Memory B cell (primary cell): ENCODE results near the gene KIAA0753.
"Not testable (repeated sequence)": the region's sequence is repeated elsewhere in the genome, so short reads cannot be mapped to it uniquely, and the experiment has no call there.

Experiments
- ATAC-seq: fragments of 150-1000 bp; cut with Tn5 transposase; 2 replicates; pipeline ENCODE4 v1.10.0; 2021; ENCODE audit warnings: low read depth, mild to moderate bottlenecking, moderate library complexity
- DNase-seq, 2 donors: peaks; one replicate each; pipeline ENCODE4 v3.0.0; 2022; ENCODE audit warnings: low spot score in 2 of 2
- H3K27ac Mint-ChIP-seq: one replicate; pipeline ENCODE4 v1.8.0; 2022; ENCODE audit warnings: mild to moderate bottlenecking, moderate library complexity, mixed read lengths
- H3K27me3 Mint-ChIP-seq: one replicate; pipeline ENCODE4 v1.8.0; 2022; ENCODE audit warnings: mixed read lengths
- H3K36me3 Mint-ChIP-seq: one replicate; pipeline ENCODE4 v1.8.0; 2022; ENCODE audit warnings: mild to moderate bottlenecking, mixed read lengths
- H3K4me1 Mint-ChIP-seq: one replicate; pipeline ENCODE4 v1.8.0; 2022; ENCODE audit warnings: mixed read lengths
- H3K4me3 Mint-ChIP-seq: one replicate; pipeline ENCODE4 v1.8.0; 2022; ENCODE audit warnings: mild to moderate bottlenecking, moderate library complexity, mixed read lengths
- H3K9me3 Mint-ChIP-seq: one replicate; pipeline ENCODE4 v1.8.0; 2022; ENCODE audit warnings: mixed read lengths

Gene KIAA0753

DNA sequence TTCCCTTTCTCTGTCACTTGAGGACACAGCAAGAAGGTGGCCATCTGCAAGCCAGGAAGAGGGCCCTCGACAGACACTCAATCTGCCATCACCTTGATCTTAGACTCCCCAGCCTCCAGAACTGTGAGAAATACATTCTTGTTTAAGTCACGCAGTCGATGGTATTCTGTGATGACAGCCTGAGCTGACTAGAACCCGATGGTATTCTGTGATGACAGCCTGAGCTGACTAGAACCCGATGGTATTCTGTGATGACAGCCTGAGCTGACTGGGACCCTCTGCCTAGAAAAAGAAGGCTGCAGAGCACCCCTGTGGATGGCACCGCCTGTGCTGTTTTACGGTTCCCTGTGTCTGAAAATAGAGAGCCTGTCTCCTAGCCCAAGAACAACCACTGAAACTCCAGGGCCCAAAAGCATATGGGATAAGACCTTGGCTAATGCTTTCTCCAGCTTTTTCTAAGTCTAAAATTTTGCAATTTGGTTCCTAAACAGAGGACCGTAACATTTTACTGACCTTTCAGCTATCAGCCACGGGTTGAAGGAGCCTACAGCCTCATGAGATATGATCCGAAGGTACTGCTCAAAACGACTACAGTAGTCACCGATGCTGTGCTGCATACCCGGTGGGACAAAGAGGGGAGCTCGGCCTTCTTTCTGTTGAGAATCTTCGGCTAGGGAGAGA is 51.1 kb downstream of the KIAA0753 start:
- Mint-ChIP-seq H3K4me1 (peaks cover 2% of the 10 kb centered on the region), H3K27ac (no peak overlapping the region), H3K36me3 (peaks cover 57% of the 10 kb centered on the region), H3K4me3 (no peak overlapping the region), H3K9me3 (peaks cover 6% of the 10 kb centered on the region), H3K27me3 (no peaks in the 10 kb centered on the region)
- DNase-seq (no peak), ATAC-seq (no peak)

GRCh38 chr17:6588165-6588564 is 52.3 kb downstream of the KIAA0753 start:
- no peak for ATAC-seq
- Mint-ChIP-seq H3K27ac (no peak overlapping the region), H3K9me3 (peaks cover 9% of the 10 kb centered on the region), H3K27me3 (no peaks in the 10 kb centered on the region), H3K36me3 (peaks cover 63% of the 10 kb centered on the region), H3K4me3 (no peak overlapping the region), H3K4me1 (peaks cover 2% of the 10 kb centered on the region)
- no peak for DNase-seq

- peaks cover 2% of the 10 kb centered on the region for H3K4me1 Mint-ChIP-seq
- H3K36me3 Mint-ChIP-seq = peaks cover 69% of the 10 kb centered on the region
- ATAC-seq (no peak), DNase-seq (no peak)
- no peak overlapping the region for H3K4me3 Mint-ChIP-seq
- no peaks in the 10 kb centered on the region for H3K27me3 Mint-ChIP-seq
- peaks cover 9% of the 10 kb centered on the region for H3K9me3 Mint-ChIP-seq
- H3K27ac Mint-ChIP-seq = no peak overlapping the region
Observed at GRCh38 chr17:6587310-6587709, 53.2 kb downstream of the KIAA0753 start.

DNA sequence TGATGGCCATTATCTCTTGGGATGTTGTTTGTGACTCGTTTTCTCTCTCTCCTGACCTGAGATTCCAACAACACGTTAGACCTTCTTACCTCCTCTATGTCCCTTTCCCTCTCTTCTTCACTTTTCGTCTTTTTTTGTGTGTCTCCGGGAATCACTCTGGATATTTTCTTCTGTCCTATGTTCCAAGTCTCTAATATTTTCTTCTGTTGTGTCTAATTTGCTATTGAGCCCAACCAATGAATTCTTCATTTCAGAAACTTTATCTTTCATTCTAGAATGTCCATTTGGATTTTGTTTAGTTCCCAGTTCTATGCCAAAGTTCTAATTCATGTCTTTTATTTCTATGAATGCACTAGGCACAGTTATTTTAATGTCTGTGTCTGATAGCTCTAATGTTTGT is 57.1 kb downstream of the KIAA0753 start:
- Mint-ChIP-seq H3K27me3 (no peaks in the 10 kb centered on the region), H3K36me3 (peaks cover 51% of the 10 kb centered on the region), H3K4me1 (no peaks in the 10 kb centered on the region), H3K27ac (no peak overlapping the region), H3K4me3 (no peak overlapping the region), H3K9me3 (peaks cover 9% of the 10 kb centered on the region)
- ATAC-seq (no peak), DNase-seq (no peak)

- peaks cover 9% of the 10 kb centered on the region for H3K4me1 Mint-ChIP-seq
- peaks cover 5% of the 10 kb centered on the region for H3K9me3 Mint-ChIP-seq
- DNase-seq = no peak
- ATAC-seq = no peak
- H3K27ac Mint-ChIP-seq = no peak overlapping the region
- H3K27me3 Mint-ChIP-seq = no peaks in the 10 kb centered on the region
- peaks cover 43% of the 10 kb centered on the region for H3K36me3 Mint-ChIP-seq
- no peak overlapping the region for H3K4me3 Mint-ChIP-seq
Observed at GRCh38 chr17:6580625-6581024, 59.9 kb downstream of the KIAA0753 start.

GRCh38 chr17:6578491-6578890 is 62.0 kb downstream of the KIAA0753 start:
- H3K4me1 Mint-ChIP-seq = peaks cover 15% of the 10 kb centered on the region
- peaks cover 26% of the 10 kb centered on the region for H3K36me3 Mint-ChIP-seq
- DNase-seq = no peak
- ATAC-seq = no peak
- no peaks in the 10 kb centered on the region for H3K27me3 Mint-ChIP-seq
- peaks cover 2% of the 10 kb centered on the region for H3K9me3 Mint-ChIP-seq
- no peak overlapping the region for H3K4me3 Mint-ChIP-seq
- H3K27ac Mint-ChIP-seq = no peak overlapping the region

DNA sequence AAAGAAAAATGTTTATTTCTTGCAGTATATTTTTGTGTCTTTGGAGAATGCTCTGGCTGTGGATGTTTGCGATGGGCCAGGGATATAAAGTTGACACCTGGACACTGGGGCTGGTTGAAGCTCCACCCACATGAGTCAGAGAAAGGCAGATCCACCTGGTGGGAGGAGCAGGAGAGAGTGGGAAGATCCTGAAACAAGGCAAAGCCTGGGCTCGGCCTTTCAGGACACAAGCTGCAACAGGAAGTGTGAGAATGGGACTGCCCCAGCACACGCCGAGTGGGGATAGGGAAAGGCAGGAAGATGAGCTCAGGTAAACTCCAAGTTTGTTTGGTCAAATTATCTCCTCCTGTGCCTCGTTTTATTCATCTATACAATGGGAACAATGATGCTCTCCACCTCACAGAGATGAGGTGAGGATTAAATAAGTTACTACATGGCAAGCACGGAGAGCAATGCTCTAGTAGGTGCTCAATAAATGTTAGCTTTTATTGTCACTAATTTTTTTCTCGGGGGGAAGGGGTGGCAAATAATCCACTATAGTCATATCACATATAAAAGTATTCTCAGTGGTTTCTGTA is 62.7 kb downstream of the KIAA0753 start:
- ATAC-seq (no peak), DNase-seq (no peak)
- peaks cover 15% of the 10 kb centered on the region for H3K4me1 Mint-ChIP-seq
- H3K27me3 Mint-ChIP-seq = no peaks in the 10 kb centered on the region
- H3K27ac Mint-ChIP-seq = no peak overlapping the region
- peaks cover 20% of the 10 kb centered on the region for H3K36me3 Mint-ChIP-seq
- no peaks in the 10 kb centered on the region for H3K9me3 Mint-ChIP-seq
- H3K4me3 Mint-ChIP-seq = no peak overlapping the region

- DNase-seq = no peak
- ATAC-seq = no peak
- Mint-ChIP-seq H3K27ac (no peak overlapping the region), H3K4me3 (peak overlapping the region; percentile 63), H3K4me1 (peaks cover 15% of the 10 kb centered on the region), H3K9me3 (no peaks in the 10 kb centered on the region), H3K27me3 (no peaks in the 10 kb centered on the region), H3K36me3 (peaks cover 15% of the 10 kb centered on the region)
Observed at GRCh38 chr17:6576038-6576785, 64.3 kb downstream of the KIAA0753 start.

DNA sequence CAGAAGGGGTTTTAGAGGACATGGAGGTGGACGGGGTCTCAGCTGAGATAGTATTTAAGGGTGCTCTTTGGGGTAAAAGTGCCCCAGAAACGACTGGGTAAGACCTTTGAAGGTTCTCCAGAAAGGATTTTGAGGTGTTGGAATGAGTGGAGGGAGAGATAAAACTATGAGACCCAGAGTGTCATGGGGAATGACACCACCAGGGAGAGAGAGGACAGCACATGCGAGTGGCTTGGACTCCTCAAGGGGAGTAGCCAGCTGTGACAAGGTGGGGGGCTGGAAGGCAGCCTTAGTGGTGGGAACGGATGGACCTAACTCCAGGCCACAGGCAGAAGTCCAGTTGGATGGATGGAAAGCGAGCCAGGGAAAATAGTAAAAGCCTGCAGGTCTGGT is 64.9 kb downstream of the KIAA0753 start:
- Mint-ChIP-seq H3K36me3 (peaks cover 15% of the 10 kb centered on the region), H3K27ac (peak overlapping the region; percentile 64), H3K27me3 (no peaks in the 10 kb centered on the region), H3K9me3 (no peaks in the 10 kb centered on the region), H3K4me1 (peaks cover 15% of the 10 kb centered on the region), H3K4me3 (peak overlapping the region; percentile 63)
- no peak for ATAC-seq
- no peak for DNase-seq

DNA sequence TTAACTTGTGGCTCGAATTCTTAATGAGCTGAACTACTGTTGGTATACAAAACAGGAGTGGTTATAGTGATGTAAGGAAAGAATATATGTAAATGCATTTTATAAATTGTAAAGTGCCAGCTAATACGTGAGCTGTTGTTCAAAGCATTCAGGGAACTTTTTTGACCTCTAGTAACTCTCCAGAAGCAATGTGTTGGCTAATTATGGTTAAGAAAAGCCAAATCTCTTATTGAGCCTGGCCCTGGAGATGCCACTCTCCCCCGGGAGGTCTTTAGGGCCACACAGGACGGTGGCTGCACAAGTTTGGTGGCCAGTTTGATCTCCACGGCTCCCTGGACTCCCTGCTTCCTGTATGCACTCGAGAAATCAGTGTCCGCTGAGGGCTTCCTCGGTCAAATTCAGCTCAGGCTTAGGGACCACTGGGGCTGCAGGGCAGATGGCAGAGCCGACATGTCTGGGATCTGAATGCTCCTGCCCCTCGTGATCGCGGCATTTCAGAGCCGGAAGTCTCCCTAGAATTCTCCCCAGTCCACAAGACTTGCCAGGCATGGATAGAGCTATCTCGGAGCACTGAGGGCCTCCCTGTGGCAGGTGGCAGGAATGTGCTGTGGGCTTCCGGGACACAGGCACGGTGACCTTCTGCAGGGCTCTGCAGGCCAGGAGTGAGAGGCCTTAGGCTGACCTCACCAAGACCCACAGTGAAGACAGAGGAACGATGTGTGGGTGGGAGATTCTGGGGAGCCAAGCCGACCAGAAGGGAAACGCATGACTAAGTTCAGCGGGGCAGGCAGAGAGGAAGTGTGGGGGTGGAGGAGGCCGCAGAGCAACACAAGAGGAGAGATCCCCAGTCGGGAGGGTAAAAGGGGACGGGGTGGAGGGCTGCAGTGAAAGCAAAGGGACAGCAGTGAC is 65.6 kb downstream of the KIAA0753 start:
- peak; percentile 97 for ATAC-seq

GRCh38 chr17:6573982-6574686 is 66.4 kb downstream of the KIAA0753 start:
- DNase-seq (no peak), ATAC-seq (no peak)
- no peak overlapping the region for H3K4me3 Mint-ChIP-seq
- H3K27me3 Mint-ChIP-seq = no peaks in the 10 kb centered on the region
- no peak overlapping the region for H3K27ac Mint-ChIP-seq
- peaks cover 15% of the 10 kb centered on the region for H3K4me1 Mint-ChIP-seq
- peaks cover 15% of the 10 kb centered on the region for H3K36me3 Mint-ChIP-seq
- no peaks in the 10 kb centered on the region for H3K9me3 Mint-ChIP-seq

More for the DNA sequence above, 65.6 kb downstream of the KIAA0753 start:
- DNase-seq = peak; percentile 20 to 38
- Mint-ChIP-seq H3K4me3 (peak overlapping the region; percentile 63), H3K27me3 (no peaks in the 10 kb centered on the region), H3K4me1 (peaks cover 15% of the 10 kb centered on the region), H3K27ac (peak overlapping the region; percentile 64), H3K9me3 (no peaks in the 10 kb centered on the region), H3K36me3 (peaks cover 15% of the 10 kb centered on the region)

DNA sequence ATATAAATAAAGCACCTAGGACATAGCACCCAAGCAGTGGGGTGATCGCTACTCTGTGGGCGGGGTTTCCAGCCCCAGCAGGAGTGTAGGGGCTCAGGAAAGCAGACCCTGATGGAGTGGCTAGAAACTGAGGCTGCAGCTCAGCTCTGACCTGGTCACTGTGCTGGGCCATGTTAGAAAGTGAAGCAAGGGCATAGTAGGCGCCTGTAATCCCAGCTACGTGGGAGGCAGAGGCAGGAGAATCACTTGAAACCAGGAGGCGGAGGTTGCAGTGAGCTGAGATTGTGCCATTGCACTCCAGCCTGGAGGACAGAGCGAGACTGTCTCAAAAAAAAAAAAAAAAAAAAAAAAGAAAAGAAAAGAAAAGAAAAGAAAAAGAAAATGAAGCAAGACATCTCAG is 67.0 kb downstream of the KIAA0753 start:
- ATAC-seq, DNase-seq, H3K9me3 Mint-ChIP-seq, H3K4me3 Mint-ChIP-seq, H3K27me3 Mint-ChIP-seq, H3K27ac Mint-ChIP-seq: not testable (repeated sequence)
- Mint-ChIP-seq H3K36me3 (peaks cover 12% of the 10 kb centered on the region), H3K4me1 (peaks cover 15% of the 10 kb centered on the region)

GRCh38 chr17:6572972-6573370 is 67.5 kb downstream of the KIAA0753 start:
- ATAC-seq = no peak
- Mint-ChIP-seq H3K4me1 (peaks cover 15% of the 10 kb centered on the region), H3K9me3 (no peaks in the 10 kb centered on the region), H3K36me3 (peaks cover 11% of the 10 kb centered on the region), H3K27me3 (peaks cover under 1% of the 10 kb centered on the region), H3K4me3 (no peak overlapping the region), H3K27ac (no peak overlapping the region)
- no peak for DNase-seq
